HG03571 (cell line): ENCODE measurements around the gene VPS16.
"Not testable (repeated sequence)": the region's sequence is repeated elsewhere in the genome, so short reads cannot be mapped to it uniquely, and the experiment has no call there.

Experiments
- ATAC-seq: cut with Tn5 transposase; IDR thresholded peaks from one replicate; pipeline ENCODE4 v1.9.1; 2021; ENCODE audit not compliant: unreplicated experiment

Gene VPS16

DNA sequence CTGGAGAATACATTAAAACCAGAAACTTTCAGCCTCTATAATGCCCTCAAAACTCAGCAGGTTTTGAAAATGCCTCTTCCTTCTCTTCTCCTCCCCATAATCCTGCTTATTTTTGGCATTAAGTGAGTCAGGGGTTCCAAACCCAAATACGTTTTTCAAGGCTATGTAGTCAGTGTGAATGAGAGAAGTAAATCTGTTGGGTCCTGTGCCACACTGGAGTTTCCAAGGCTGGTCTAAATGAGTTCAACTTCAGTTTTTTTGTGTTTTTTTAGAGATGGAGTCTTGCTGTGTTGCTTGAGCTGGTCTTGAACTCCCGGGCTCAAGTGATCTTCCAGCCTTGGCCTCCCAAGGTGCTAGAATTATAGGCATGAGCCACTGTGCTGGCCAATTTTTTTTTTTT is 53.7 kb downstream of the VPS16 start:
- no peak for ATAC-seq

GRCh38 chr20:2895154-2895553 is 54.6 kb downstream of the VPS16 start:
- not testable (repeated sequence) for ATAC-seq

- ATAC-seq = no peak
Observed at GRCh38 chr20:2899243-2899642, 58.7 kb downstream of the VPS16 start.

GRCh38 chr20:2900845-2901592 is 60.5 kb downstream of the VPS16 start:
- ATAC-seq = no peak

GRCh38 chr20:2902291-2902690 is 61.7 kb downstream of the VPS16 start:
- no peak for ATAC-seq

DNA sequence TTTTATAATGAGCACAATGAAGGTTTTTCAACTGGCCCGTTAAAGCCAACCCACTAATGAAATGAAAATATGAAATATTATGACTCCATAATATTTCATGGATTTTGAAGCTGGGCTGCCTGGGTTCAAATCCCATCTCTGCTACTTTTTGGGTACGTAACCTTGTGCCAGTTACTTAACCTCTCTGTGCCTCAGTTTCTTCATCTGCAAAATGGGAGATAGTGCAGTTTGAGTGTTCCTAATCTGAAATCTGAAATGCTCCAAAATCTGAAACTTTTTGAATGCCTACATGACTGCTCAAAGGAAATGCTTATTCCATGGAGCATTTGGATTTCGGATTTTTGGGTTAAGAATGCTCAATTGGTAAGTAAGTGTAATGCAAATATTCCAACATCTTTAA is 62.3 kb downstream of the VPS16 start:
- no peak for ATAC-seq

DNA sequence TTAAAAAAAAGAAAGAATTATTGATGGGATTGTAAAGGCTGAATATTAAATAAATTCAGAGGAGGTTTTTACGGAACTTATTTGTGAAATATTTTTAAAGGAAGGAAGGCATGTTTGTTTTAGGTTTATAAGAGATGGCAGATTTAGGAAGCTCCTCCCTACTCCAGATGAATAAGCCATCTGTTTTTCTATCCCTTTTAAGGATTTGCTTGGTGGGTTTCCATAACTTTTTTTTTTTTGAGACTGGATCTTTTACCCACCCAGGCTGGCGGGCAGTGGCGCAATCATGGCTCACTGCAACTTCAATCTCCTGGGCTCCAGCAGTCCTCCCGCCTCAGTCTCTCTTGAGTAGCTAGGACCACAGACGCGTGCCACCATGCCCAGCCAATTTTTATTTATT is 63.1 kb downstream of the VPS16 start:
- ATAC-seq = no peak

- ATAC-seq = no peak
Observed at GRCh38 chr20:2907519-2907918, 67.0 kb downstream of the VPS16 start.

DNA sequence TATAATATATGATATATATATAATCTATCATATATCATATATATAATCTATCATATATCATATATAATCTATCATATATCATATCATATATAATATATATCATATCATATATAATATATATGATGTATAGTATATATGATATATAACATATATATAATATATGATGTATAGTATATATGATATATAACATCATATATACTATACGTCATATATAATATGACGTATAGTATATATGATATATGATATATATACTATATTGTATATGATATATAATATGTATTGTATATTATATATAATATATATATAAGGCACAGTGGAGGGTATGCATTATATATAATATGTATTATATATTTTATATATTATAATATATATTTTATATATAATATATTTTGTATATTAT is 69.4 kb downstream of the VPS16 start:
- ATAC-seq = no peak

DNA sequence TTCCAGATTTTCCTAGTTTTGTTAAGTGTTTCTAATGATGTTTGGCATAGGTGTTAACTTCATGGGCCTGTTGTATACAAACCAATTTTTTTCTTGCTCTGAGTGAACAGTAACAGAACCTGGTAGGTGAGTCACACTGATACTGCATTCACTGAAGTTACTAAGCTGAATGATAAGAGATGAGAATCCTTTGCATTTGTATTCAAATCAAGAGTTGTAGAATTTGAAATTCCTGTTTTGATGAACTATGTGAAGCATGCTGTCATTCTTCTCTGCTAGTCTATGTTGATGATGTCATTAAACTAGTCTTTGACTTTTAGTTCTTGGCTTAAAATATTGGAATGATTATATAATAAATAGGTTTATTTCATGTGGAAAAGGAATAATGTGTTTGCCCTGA is 70.7 kb downstream of the VPS16 start:
- ATAC-seq = no peak

GRCh38 chr20:2914160-2914559 is 73.6 kb downstream of the VPS16 start:
- no peak for ATAC-seq
